A172 (cell line): ENCODE data around the gene C1QTNF9. TPM values are rescaled to one million over a fixed set of nuclear protein-coding genes. Genes with fewer than 3 reads are reported as not detected.
A peak's percentile ranks its signal among the peaks of the same experiment; 100 is the strongest.
"Not testable (repeated sequence)": the region's sequence is repeated elsewhere in the genome, so short reads cannot be mapped to it uniquely, and the experiment has no call there.

Experiments
- DNase-seq: peaks from one replicate; pipeline ENCODE4 v3.0.0-alpha.2; 2015; ENCODE audit warnings: low spot score
- total RNA-seq: library from RNA; depleted of rRNA; stranded (reverse); fragments of >200 nt; shearing (Covaris generic); gene quantifications from 2 replicates; pipeline ENCODE4 v1.2.3, GENCODE V29; 2014; rRNA removed

The C1QTNF9 gene, protein sequence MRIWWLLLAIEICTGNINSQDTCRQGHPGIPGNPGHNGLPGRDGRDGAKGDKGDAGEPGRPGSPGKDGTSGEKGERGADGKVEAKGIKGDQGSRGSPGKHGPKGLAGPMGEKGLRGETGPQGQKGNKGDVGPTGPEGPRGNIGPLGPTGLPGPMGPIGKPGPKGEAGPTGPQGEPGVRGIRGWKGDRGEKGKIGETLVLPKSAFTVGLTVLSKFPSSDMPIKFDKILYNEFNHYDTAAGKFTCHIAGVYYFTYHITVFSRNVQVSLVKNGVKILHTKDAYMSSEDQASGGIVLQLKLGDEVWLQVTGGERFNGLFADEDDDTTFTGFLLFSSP
- not detected in 2 replicates for total RNA-seq

DNA sequence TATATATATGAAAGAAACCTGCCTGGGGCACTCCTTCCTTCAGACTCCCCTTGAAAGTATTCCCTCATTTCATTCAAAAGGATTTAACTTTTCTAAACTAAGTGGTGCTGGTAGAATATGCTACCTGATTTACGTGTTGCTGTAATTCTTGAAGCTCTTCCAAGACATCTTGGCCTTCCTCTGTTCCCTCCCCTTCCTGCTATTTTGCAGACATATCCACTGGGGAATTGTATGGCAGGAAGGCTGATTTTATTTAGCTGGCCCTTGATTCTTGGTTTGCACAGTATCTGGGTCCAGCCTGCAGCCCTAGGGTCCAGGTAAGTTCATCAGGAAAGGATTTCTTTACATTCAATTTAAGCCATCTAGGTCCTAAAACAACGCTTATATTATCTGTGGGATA lies at the start of gene C1QTNF9:
TSS of gene C1QTNF9 (plus strand) at position 281 of the 400 bp plus-strand sequence. CDS start 6,424 bp downstream, outside the sequence.
- not testable (repeated sequence) for DNase-seq

DNA sequence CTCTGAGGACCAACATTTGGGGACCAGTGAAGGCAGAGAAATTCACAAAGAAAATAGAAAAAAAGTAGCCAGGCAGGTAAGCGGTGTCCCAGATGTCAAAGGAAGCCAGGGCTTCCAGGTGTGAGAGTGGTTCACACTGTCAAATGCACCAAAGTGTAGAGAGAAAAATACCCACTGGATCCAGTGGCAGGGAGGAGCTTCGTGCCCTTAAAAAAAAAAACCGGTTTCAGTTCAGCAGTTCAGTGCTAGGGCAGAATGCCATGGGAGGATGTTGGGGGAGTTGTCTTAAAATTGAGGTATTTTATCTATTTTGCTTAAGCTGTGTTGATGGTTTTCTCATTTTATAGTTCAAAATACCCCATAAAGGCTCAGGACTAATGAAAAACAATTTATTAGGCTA lies 47.8 kb upstream of the C1QTNF9 start:
- DNase-seq: no peak

DNA sequence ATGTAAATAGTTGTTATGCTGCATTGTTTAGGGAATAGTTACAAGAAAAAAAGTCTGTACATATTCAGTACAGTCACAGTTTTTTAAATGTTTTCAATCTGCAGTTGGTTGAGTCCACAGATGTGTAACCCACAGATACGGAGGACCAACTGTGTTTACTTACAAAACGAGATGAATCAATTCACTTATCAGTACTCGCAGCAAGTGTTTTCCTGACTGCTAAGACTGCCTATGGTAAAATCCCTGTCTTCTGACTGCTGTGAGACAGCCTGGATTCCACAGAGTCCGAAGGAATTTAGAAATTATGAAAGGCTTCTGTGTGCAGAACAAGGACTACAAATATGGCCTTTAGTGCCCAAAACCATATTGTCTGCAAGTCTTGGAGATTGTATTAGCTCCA lies 45.7 kb upstream of the C1QTNF9 start:
- DNase-seq: no peak

DNA sequence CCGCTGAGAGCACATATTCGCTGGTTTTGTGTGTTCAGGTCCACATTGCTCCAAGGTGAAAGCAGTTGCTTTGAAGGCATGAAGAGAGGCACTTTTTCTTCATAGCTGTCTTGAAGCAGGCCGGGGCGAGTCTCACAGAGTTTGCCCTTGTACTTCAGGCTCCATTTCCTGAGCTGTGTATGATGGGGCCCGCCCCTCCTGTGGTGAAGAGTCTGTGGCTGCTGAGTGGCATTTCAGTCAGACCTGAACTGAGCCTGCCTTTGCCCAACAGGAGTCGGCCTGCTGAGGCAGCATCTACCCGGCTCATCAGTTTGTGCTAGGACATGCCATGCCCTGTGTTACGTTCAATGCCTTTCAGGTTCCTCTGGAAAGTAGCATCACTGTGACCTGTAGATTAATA lies 44.4 kb upstream of the C1QTNF9 start:
- no peak for DNase-seq

DNA sequence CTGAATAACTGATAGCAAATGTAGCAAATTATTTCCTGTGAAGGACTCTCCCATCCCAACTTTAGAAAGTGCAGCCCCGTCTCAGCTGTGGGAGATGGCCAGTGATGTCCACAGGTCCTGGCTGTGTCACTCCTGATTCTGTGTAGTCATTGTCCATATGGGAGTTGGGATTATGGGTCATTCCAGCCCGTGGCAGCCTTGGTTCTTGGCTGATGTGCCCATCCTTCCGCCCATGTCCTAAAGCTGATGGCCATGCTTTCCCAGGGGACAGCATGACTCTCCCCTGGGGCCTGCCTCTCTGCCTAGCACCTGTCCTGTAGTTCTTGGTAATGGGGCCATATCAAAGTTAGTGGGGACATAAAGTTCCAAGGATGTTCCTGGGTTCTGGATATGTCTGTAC lies 43.9 kb upstream of the C1QTNF9 start:
- no peak for DNase-seq

DNA sequence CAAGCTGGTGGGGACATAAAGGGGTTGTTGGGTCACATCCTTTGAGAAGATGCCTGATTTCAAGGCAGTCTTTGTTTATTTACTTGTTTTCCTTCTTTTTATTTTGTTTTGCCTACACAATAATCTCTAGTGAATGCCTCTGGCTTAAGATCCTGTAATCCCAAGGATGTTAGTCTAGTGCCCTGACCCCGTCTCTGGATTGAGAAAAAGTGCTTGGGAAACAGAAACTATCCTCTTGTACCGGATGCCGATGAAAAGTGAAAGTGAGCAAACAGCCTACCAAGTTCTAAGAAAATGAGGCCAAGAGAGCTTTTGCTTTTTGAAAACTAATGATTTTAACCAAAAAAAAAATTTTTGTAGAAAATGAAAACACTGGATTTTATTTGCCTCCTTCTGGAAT lies 42.1 kb upstream of the C1QTNF9 start:
- no peak for DNase-seq

DNA sequence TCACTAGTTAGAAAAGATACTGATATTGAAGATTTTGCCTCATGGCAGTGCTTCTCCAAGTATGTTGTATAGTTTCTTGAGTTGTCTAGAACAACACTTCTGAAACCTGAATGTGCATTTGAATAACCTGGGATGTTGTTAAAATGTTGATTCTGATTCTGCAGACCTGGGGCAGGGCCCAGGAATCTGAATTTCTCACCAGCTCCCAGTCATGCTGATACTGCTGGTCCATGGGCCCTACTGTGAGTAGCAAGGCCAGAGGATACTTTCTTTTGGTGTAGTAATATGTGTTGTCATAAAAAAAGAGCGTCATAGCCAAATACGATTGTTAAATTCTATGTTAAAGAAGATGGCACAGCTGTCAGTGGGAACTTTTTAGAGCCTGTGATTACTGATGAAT lies 41.6 kb upstream of the C1QTNF9 start:
- no peak for DNase-seq

DNA sequence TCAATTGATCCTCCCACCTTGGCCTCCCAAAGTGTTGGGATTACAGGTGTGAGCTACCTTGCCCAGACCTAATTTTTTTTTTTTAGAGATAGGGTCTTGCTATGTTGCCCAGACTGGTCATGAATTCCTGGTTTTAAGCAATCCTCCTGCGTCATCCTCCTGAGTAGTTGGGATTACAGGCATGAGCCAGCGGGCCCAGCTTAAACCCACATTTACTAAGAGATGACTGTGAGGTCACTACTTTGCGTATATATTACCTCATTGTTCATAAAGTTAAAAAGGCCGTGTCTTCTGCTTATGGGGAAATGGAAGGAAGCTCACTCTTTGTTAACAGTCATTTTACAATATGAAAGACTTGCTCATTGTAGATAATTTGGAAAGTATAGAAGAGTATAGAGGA lies 39.6 kb upstream of the C1QTNF9 start:
- DNase-seq: no peak

DNA sequence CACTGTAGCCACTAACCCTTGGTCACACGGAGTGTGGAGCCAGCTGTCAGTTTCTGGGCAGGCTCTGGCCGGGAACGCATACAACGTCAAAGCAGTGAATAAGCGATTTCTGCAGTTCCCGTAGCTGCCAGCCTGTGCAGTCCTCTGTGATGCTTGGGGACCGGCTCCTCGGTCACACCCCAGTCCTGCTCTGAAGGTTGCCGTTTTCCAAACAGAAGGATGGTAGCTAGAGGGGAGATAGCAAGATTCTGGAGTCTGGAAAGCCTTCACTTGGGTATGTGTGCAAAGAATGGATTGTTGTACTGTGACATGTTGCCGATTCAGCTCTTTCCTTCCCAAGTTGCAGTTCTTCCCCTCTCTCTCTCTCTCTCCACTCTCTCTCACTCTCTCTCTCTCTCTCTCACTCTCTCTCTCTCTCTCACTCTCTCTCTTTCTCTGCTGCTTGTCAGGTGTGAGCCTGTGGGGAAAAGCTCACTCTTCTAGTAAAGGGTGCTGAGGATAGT lies 38.7 kb upstream of the C1QTNF9 start:
- DNase-seq: peak; percentile 39

DNA sequence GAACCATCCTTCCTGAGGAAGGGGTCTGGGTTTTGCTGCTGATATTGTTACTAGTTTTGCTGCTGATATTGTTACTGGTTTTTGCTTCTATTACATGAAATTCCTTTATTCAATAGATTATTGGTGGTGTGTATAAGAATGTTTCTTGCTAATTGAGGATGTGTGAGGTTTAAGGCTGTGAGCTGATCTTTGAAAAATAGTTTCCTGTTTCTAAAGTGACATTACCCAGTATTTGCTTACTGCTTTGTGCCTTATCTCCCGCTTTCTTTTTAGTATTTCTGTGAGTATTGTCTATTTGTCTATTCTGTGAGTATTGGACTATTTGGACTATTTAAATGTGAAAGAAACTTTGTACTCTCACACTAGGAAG lies 38.2 kb upstream of the C1QTNF9 start:
- peak; percentile 1 for DNase-seq

DNA sequence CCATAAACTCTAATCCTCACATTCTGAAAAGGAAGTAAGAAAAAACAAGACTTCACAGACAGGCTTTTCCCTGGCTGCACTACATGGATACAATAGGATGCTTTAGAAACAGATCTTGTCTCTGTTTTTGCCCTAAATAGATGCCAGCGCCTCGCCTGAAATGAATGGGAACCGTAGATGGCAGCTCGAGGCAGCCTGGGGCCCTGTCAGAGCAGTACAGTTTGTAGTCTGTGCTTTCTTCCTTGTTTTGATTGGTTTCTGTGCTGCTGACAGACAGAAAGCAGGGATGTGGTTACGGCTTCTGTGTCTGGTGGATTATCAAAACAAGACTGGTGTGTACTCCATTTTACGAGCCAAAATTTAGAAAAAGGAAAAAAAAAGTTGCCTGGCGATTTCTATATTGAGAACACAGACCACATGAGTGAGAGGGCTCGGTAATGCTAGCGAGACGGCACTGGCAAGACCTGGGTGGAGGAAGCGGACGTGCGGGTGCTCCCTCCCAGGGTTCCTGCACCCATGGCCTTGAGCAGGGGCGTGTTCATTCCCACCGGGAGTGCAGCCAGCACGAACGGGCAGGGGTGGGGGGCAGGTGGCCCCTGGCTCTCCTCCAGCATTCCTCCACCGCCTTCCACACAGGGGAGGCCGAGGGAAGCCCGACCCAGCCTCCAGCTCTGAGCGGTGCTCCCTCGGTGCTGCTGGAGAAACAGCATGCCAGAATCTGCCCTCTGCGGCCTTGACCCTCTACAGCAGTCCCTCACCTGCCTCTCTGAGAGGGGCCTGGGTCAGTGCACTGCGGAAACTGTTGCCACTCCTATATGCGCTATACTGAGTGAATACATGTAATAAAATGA lies 37.6 kb upstream of the C1QTNF9 start:
- DNase-seq: peak; percentile 30

DNA sequence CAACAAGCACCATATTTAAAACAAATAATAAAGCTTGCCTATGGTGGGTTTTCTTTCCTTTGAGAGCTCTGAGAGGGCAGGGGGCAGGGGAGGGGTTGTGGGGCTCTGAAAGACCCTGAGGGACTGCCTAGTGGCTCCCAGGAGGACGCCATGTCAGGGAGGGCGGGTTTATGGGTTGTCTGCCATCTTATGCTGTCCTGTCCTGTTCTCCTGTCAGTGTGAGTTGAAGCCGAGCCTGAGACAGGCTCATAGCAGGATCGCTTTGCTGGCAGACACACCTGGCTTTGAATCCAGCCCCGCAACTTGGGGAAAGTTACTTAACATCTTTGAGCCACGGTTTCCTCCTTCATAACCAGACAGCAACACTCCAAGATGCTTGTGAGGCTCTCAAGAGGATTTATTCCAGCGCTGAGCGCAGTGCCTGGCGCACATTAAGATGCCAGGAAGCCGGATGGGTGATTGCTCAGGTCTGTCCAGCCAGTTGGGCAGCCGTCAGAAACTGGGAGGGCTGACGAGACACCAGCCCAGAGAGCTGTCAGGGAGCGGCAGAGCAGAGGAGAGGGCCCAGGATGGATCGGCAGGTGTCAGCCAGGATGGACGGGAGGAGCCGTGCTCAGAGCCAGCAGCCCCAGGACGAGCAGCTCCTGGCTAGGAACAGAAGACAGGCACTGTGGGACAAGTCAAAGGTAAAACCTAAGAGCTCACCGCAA lies 36.8 kb upstream of the C1QTNF9 start:
- DNase-seq: no peak

DNA sequence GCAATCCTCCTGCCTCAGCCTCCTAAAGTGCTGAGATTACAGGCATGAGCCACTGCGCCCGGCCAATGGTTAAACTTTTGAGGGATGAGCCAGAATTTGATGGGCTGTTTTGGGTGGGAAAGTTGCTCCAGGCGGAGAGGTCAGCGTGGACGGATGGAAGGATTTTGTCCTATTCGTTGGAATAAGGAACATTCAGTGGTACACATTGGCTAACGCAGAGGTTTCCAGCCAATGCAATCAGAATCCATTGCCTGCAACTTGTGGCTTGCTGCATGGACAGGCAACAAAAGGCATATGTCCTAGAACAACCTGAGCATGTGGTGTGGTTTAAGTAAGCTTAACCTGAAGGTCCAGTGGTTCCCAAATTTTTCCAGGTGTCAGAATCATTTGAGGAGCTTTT lies 35.5 kb upstream of the C1QTNF9 start:
- no peak for DNase-seq

DNA sequence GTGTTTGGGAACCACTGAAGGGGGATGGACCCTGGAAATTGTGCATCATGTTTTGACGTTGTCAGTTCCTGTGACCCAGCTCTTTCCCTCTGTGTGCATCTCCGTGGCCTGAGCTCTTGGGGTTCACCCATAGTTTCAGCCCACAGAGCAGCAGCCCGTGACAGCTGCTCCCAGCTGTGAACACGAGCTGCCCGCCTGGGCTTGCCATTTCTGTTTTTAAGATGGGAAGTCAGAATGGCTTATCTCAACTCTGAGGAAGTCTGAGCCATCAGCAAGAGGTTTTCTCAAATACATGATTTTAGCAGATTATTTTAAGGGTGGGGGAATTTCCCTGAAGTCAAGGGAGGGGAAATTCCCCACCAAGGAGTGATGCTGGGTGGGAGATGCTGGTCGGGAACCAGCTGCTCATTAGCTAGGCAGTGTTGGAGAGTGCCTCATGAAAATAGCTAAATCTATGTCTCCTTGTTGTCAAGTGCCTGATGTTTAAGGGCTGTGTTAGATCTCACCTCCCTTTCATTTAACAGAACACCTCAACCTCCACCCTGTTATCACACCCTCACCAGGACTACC lies 34.8 kb upstream of the C1QTNF9 start:
- DNase-seq: no peak

DNA sequence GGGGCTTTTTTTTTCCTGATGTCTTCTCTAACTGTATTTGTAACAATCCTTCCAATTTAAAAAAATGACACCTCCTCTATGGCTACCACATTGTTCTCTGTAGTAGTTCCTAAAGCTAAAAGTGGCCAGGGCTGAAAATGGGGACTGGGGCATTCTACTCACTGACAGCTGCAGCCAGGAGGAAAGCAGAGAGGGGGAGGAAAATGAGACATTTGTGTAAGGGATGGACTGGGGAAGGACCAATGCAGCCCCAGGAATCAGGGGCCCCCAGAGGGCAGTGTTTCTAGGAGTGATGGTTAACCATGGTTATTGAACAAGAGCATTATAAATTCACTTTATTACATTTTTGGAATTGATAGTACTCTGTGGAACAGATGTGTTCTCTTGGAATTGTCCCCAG lies 34.3 kb upstream of the C1QTNF9 start:
- no peak for DNase-seq

DNA sequence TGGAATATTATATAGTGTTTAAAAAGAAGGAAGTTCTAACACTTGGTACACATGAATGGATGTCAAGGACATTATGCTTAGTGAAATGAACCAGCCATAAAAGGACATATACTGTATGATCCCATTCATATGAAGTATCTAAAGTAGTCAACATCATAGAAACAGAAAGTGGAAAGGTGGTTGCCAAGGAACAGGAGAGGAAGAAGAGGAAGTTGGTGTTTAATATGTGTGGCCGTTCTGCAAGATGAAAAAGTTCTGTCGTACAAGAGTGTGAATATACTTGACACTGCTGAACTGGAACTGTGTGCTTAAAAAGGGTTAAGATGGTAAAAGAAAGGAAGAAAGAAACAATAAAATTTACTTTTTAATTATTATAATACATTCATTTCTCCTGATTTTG lies 33.1 kb upstream of the C1QTNF9 start:
- DNase-seq: no peak

DNA sequence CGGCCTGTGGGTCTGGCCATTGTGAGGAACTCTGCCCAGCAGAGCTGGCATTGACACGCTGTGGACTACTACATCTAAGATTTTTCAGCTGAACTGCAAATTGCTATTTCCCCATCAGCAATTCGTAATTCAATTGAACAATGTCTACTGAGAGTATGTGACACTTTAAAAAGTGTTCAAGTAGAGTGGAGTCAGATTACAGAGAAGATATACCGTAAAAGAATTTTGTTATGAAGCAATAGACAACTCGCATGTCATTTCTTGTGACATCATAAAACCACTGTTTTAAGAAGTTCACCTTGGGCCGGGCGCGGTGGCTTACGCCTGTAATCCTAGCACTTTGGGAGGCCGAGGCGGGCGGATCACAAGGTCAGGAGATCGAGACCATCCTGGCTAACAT lies 32.5 kb upstream of the C1QTNF9 start:
- no peak for DNase-seq

DNA sequence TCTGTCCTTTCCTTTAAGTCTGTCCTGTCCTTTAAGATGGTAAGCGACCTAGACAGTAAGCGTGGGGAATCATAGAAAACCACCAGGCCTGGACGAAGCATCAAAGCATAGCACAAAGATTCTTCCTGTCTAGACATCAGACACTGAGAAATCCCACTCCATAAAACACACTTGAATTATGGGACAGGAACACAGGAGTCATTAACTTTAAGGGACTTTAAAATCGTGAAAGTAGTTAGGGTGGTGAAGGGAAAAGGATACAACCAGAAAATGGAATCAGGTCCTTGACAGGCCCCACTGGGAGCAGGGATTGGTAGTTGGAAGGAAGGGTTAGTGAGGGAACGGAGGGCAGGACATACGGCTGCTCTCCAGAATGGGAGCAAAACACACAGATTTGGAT lies 31.6 kb upstream of the C1QTNF9 start:
- no peak for DNase-seq

DNA sequence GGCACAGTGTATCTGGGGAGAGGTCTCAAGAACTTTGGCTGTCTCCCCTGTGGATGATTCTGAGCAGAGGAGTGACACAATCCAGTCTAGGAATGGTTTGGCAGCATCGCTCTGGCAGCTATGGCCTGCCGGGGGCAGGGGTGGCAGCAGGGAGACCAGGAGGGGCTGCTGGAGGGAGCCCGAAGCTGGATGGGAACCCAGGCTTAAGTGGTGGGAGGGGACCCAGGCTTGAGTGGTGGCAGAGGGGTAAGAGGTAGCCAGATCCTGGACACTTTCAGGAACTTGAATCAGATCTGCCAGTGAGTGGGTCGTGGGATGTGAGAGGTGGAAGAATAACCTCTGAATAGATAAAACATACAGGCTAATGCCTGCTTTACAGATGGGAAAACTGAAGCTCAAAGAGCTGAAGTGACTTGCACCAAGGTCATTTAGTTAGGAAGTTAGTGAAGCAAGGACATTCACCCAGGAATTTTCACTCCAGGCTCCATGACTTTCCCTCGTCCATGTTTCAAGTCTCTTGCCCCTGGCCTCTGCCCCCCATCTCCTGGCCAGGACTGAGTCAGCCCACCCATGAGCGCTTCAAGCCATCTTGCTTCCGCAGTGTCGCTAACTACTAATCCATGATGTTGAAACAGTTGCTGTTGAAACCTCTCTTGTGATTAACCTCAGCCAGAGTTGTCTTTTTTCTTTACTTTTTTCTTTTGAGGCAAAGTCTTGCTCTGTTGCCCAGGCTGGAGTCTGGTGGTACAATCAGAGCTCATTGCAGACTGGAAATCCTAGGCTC lies 29.9 kb upstream of the C1QTNF9 start:
- no peak for DNase-seq

DNA sequence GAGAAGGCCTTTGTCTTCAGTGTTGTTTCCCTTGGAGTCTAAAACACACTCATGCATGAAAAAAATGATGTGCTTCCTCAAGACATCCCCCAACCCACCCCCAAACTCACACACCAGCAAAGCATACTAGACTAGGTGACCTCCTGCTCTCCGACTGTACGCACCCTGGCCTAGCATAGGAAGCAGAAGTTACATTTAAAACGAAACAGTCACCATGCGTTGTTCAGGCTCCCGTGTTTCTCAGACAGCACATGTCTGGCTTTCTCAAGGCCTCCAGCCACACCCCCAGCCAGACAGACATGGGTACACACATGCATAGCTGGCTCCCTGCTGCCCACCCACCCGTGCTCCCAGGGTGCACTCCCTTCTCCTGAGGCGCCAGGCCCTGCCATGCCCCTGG lies 28.7 kb upstream of the C1QTNF9 start:
- no peak for DNase-seq
